Natural killer cell treated with Interleukin-12 subunit alpha and Interleukin-12 subunit beta and Interleukin-15 and Interleukin-18, amount 100 ng/mL, for 72 hours (primary cell): ENCODE results near the gene BHLHA15. TPM values are rescaled to one million over a fixed set of nuclear protein-coding genes. Genes with fewer than 3 reads are reported as not detected.

ENCODE experiments used
- ATAC-seq, 2 donors: fragments of 150-1000 bp; cut with Tn5 transposase in 1 of 2; sonication (Bioruptor Pico), chemical (Tn5 transposase) in 1 of 2; 2 replicates each; pipeline ENCODE4 v1.10.0; 2021
- DNase-seq: peaks from one replicate; pipeline ENCODE4 v3.0.0; 2022; ENCODE audit warnings: low spot score
- H3K27ac Mint-ChIP-seq, 2 donors: 1 replicate in 1 of 2; 2 replicates in 1 of 2; pipeline ENCODE4 v1.8.0; 2022; ENCODE audit warnings: mixed read lengths in 2 of 2, mild to moderate bottlenecking in 1 of 2, moderate library complexity in 1 of 2
- H3K27me3 Mint-ChIP-seq, 2 donors: 1 replicate in 1 of 2; 2 replicates in 1 of 2; pipeline ENCODE4 v1.8.0; 2022; ENCODE audit warnings: mixed read lengths in 2 of 2
- H3K36me3 Mint-ChIP-seq: one replicate; pipeline ENCODE4 v1.8.0; 2022; ENCODE audit warnings: mixed read lengths
- H3K4me1 Mint-ChIP-seq, 2 donors: 1 replicate in 1 of 2; 2 replicates in 1 of 2; pipeline ENCODE4 v1.8.0; 2022; ENCODE audit warnings: low read depth in 2 of 2, mixed read lengths in 2 of 2, mild to moderate bottlenecking in 1 of 2
- H3K4me3 Mint-ChIP-seq: one replicate; pipeline ENCODE4 v1.8.0; 2022; ENCODE audit warnings: mixed read lengths
- H3K9me3 Mint-ChIP-seq: 2 replicates; pipeline ENCODE4 v1.8.0; 2022; ENCODE audit warnings: mixed read lengths
- total RNA-seq, 2 donors: library from RNA; stranded (reverse); gene quantifications; one replicate each; pipeline ENCODE4 v1.2.3, GENCODE V29; 2022

Gene BHLHA15
- total RNA-seq, result 1 to 10 TPM; 1.8 to 2.4 TPM

GRCh38 chr7:98211221-98211675, at the start of gene BHLHA15:
BHLHA15 (plus strand) TSS chr7:98211439; CDS start chr7:98212310, 871 bp downstream.
- Mint-ChIP-seq H3K27ac (peak within 1 kb of the TSS in 1 of 2 donors; percentile 39), H3K27me3 (no peaks in the 10 kb centered on the region), H3K4me1 (no peaks in the 10 kb centered on the region), H3K36me3 (no peaks in the 10 kb centered on the region), H3K4me3 (peak within 1 kb of the TSS; percentile 51), H3K9me3 (no peaks in the 10 kb centered on the region)
- no peak for DNase-seq
- ATAC-seq, result peak; percentile 60 to 81

- Mint-ChIP-seq H3K4me3 (no peak overlapping the region), H3K27ac (no peak overlapping the region), H3K27me3 (no peaks in the 10 kb centered on the region), H3K4me1 (peaks cover 1 to 9% of the 10 kb centered on the region in 2 donors), H3K9me3 (no peaks in the 10 kb centered on the region), H3K36me3 (no peaks in the 10 kb centered on the region)
- DNase-seq (no peak), ATAC-seq (no peak)
These were observed 48.5 kb upstream of the BHLHA15 start for GRCh38 chr7:98162758-98163157.

- no peaks in the 10 kb centered on the region for H3K9me3 Mint-ChIP-seq
- peaks cover 5 to 13% of the 10 kb centered on the region in 2 donors for H3K4me1 Mint-ChIP-seq
- DNase-seq (no peak), ATAC-seq (no peak)
- no peak overlapping the region for H3K27ac Mint-ChIP-seq
- H3K36me3 Mint-ChIP-seq, result no peaks in the 10 kb centered on the region
- no peak overlapping the region for H3K4me3 Mint-ChIP-seq
- no peaks in the 10 kb centered on the region for H3K27me3 Mint-ChIP-seq
These were observed 48.0 kb upstream of the BHLHA15 start for GRCh38 chr7:98163269-98163668.

GRCh38 chr7:98163704-98164494, 47.3 kb upstream of the BHLHA15 start:
- Mint-ChIP-seq H3K36me3 (no peaks in the 10 kb centered on the region), H3K9me3 (no peaks in the 10 kb centered on the region), H3K4me3 (no peak overlapping the region), H3K27ac (peak overlapping the region in 1 of 2 donors; percentile 28), H3K27me3 (no peaks in the 10 kb centered on the region), H3K4me1 (peaks cover 5 to 16% of the 10 kb centered on the region in 2 donors)
- ATAC-seq, result no peak
- no peak for DNase-seq

- no peak overlapping the region for H3K4me3 Mint-ChIP-seq
- H3K27me3 Mint-ChIP-seq, result no peaks in the 10 kb centered on the region
- H3K9me3 Mint-ChIP-seq, result no peaks in the 10 kb centered on the region
- DNase-seq (no peak), ATAC-seq (peak; percentile 55 to 74)
- H3K4me1 Mint-ChIP-seq, result peaks cover 5 to 16% of the 10 kb centered on the region in 2 donors
- no peak overlapping the region for H3K27ac Mint-ChIP-seq
- H3K36me3 Mint-ChIP-seq, result no peaks in the 10 kb centered on the region
These were observed 45.2 kb upstream of the BHLHA15 start for GRCh38 chr7:98165827-98166667.

GRCh38 chr7:98166668-98166970, 44.6 kb upstream of the BHLHA15 start:
- Mint-ChIP-seq H3K36me3 (no peaks in the 10 kb centered on the region), H3K27me3 (no peaks in the 10 kb centered on the region), H3K9me3 (no peaks in the 10 kb centered on the region), H3K4me3 (no peak overlapping the region), H3K27ac (no peak overlapping the region), H3K4me1 (peaks cover 5 to 16% of the 10 kb centered on the region in 2 donors)
- DNase-seq, result no peak
- ATAC-seq, result no peak

- DNase-seq, result no peak
- Mint-ChIP-seq H3K27ac (peak overlapping the region in 1 of 2 donors; percentile 31), H3K36me3 (no peaks in the 10 kb centered on the region), H3K27me3 (no peaks in the 10 kb centered on the region), H3K4me3 (no peak overlapping the region), H3K4me1 (peaks cover 5 to 16% of the 10 kb centered on the region in 2 donors), H3K9me3 (no peaks in the 10 kb centered on the region)
- no peak for ATAC-seq
These were observed 43.6 kb upstream of the BHLHA15 start for GRCh38 chr7:98167653-98168052.

- no peaks in the 10 kb centered on the region for H3K27me3 Mint-ChIP-seq
- peak; percentile 73 to 76 for ATAC-seq
- DNase-seq, result peak; percentile 73
- no peaks in the 10 kb centered on the region for H3K9me3 Mint-ChIP-seq
- peak overlapping the region in 1 of 2 donors; percentile 31 for H3K27ac Mint-ChIP-seq
- no peaks in the 10 kb centered on the region for H3K36me3 Mint-ChIP-seq
- no peak overlapping the region for H3K4me3 Mint-ChIP-seq
- peaks cover 5 to 16% of the 10 kb centered on the region in 2 donors for H3K4me1 Mint-ChIP-seq
These were observed 42.9 kb upstream of the BHLHA15 start for GRCh38 chr7:98168181-98168903.

- ATAC-seq, result no peak
- no peak overlapping the region for H3K4me3 Mint-ChIP-seq
- no peak overlapping the region for H3K27ac Mint-ChIP-seq
- no peaks in the 10 kb centered on the region for H3K36me3 Mint-ChIP-seq
- no peaks in the 10 kb centered on the region for H3K27me3 Mint-ChIP-seq
- H3K4me1 Mint-ChIP-seq, result peaks cover 5 to 16% of the 10 kb centered on the region in 2 donors
- H3K9me3 Mint-ChIP-seq, result no peaks in the 10 kb centered on the region
- no peak for DNase-seq
These were observed 42.2 kb upstream of the BHLHA15 start for GRCh38 chr7:98168904-98169621.

- ATAC-seq, result no peak
- Mint-ChIP-seq H3K4me3 (no peak overlapping the region), H3K9me3 (no peaks in the 10 kb centered on the region), H3K27ac (no peak overlapping the region), H3K36me3 (no peaks in the 10 kb centered on the region), H3K27me3 (no peaks in the 10 kb centered on the region), H3K4me1 (peaks cover 5 to 9% of the 10 kb centered on the region in 2 donors)
- DNase-seq, result no peak
These were observed 40.3 kb upstream of the BHLHA15 start for GRCh38 chr7:98170966-98171365.

GRCh38 chr7:98171449-98171848, 39.8 kb upstream of the BHLHA15 start:
- peaks cover 5 to 7% of the 10 kb centered on the region in 2 donors for H3K4me1 Mint-ChIP-seq
- no peak overlapping the region for H3K27ac Mint-ChIP-seq
- ATAC-seq (no peak), DNase-seq (no peak)
- no peak overlapping the region for H3K4me3 Mint-ChIP-seq
- no peaks in the 10 kb centered on the region for H3K9me3 Mint-ChIP-seq
- H3K36me3 Mint-ChIP-seq, result no peaks in the 10 kb centered on the region
- H3K27me3 Mint-ChIP-seq, result no peaks in the 10 kb centered on the region

GRCh38 chr7:98174334-98175259, 36.6 kb upstream of the BHLHA15 start:
- Mint-ChIP-seq H3K36me3 (no peaks in the 10 kb centered on the region), H3K9me3 (no peaks in the 10 kb centered on the region), H3K4me3 (no peak overlapping the region), H3K4me1 (no peaks in the 10 kb centered on the region), H3K27ac (no peak overlapping the region), H3K27me3 (no peaks in the 10 kb centered on the region)
- no peak for DNase-seq
- ATAC-seq, result peak in 1 of 2 donors; percentile 41
